HG03442 (cell line): ENCODE data around the gene PI4KA.
"Not testable (repeated sequence)": the region's sequence is repeated elsewhere in the genome, so short reads cannot be mapped to it uniquely, and the experiment has no call there.

Experiments used
- ATAC-seq: cut with Tn5 transposase; IDR thresholded peaks from one replicate; pipeline ENCODE4 v1.9.1; 2021; ENCODE audit warnings: mild to moderate bottlenecking, moderate library complexity; ENCODE audit not compliant: unreplicated experiment

PI4KA gene

GRCh38 chr22:20858615-20859416, at the start of gene PI4KA, which contains the start of gene SNAP29:
Gene PI4KA (minus strand): TSS chr22:20858811. CDS start chr22:20858725, 86 bp downstream.
Gene SNAP29 (plus strand): TSS chr22:20859007. CDS start chr22:20859111, 104 bp downstream.
- peak; percentile 91 for ATAC-seq

- ATAC-seq = no peak
Measured at GRCh38 chr22:20906387-20906767, 47.8 kb upstream of the PI4KA start.

- no peak for ATAC-seq
Measured at GRCh38 chr22:20905415-20906386, 47.1 kb upstream of the PI4KA start.

GRCh38 chr22:20904980-20905355, 46.4 kb upstream of the PI4KA start:
- ATAC-seq = no peak

GRCh38 chr22:20904008-20904979, 45.7 kb upstream of the PI4KA start:
- no peak for ATAC-seq

GRCh38 chr22:20903093-20903492, 44.5 kb upstream of the PI4KA start:
- no peak for ATAC-seq

- ATAC-seq = not testable (repeated sequence)
Measured at GRCh38 chr22:20901093-20902033, 42.8 kb upstream of the PI4KA start.

- no peak for ATAC-seq
Measured at GRCh38 chr22:20899827-20900423, 41.3 kb upstream of the PI4KA start.

GRCh38 chr22:20897737-20898136, 39.1 kb upstream of the PI4KA start:
- ATAC-seq = not testable (repeated sequence)

GRCh38 chr22:20890975-20891374, 32.4 kb upstream of the PI4KA start:
- no peak for ATAC-seq

GRCh38 chr22:20889904-20890540, 31.4 kb upstream of the PI4KA start:
- ATAC-seq = no peak

- no peak for ATAC-seq
Measured at GRCh38 chr22:20889025-20889704, 30.6 kb upstream of the PI4KA start.

GRCh38 chr22:20887375-20887774, 28.8 kb upstream of the PI4KA start:
- ATAC-seq = no peak

- no peak for ATAC-seq
Measured at GRCh38 chr22:20885557-20886323, 27.1 kb upstream of the PI4KA start.

GRCh38 chr22:20885017-20885556, 26.5 kb upstream of the PI4KA start:
- ATAC-seq = no peak

- ATAC-seq = no peak
Measured at GRCh38 chr22:20884454-20884853, 25.8 kb upstream of the PI4KA start.

- no peak for ATAC-seq
Measured at GRCh38 chr22:20882855-20883254, 24.2 kb upstream of the PI4KA start.
